ENCODE data around the gene ARL15. TPM values are rescaled to one million over a fixed set of nuclear protein-coding genes. Genes with fewer than 3 reads are reported as not detected.

The ARL15 gene
- total and polyA plus RNA-seq, 2 donors (not counting 3 experiments of a cell fraction or from before 2014, with no cell fraction given) = 11.9 to 24.4 TPM

DNA sequence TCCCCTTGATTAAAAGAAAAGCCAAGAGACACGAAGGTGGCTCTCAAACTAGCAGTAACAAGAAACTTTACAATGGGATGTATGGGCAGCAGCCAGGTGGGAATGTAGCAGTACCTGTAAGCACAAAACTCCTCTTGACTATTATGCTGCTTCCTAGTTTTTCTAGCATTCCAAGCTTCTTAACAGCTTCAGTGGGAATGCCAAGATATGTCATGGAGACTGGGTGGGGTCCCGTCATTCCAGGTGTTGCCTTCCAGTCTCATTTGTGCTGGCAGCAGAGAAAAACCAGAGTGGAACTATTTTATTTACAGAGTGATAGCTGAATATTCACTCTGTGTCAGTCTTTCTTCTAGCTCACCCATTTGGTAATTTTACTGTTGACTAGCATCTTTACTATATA lies 236.6 kb downstream of the ARL15 start:
- H3K36me3 ChIP-seq (ENCODE audit: control insufficient read depth in 2 of 2, extremely low read depth in 1 of 2, insufficient read depth in 2 of 2, low read length in 2 of 2) = no peaks in the 10 kb centered on the region
- no peaks in the 10 kb centered on the region for H3K4me1 ChIP-seq (ENCODE audit: control insufficient read depth, extremely low read depth, insufficient read depth, low read length)
- no peaks in the 10 kb centered on the region for H3K9me1 ChIP-seq (replicated peaks; ENCODE audit: control insufficient read depth, extremely low read depth, insufficient read depth, low read length)
- intact Hi-C loops (cut with micrococcal nuclease) (no loop called here), dilution Hi-C loops (cut with MboI; ENCODE audit: extremely low pct_ligation_motif_present, low sequenced_read_pairs) (no loop called here)
- H4K20me1 ChIP-seq (replicated peaks; ENCODE audit: control insufficient read depth, extremely low read depth, insufficient read depth, low read length) = no peaks in the 10 kb centered on the region
- CTCF ChIA-PET = interaction anchor here (0.7 kb wide), 1 partner anchor 609 kb away, joined by 3 read pairs; no protein-coding TSS in a partner anchor
- H3K4me2 ChIP-seq (ENCODE audit: insufficient read depth, low read length) = no peak overlapping the region
- H3K79me2 ChIP-seq (ENCODE audit: control insufficient read depth, insufficient read depth, low read length) = no peaks in the 10 kb centered on the region
- no peak for TF ChIP-seq GATA2 (IDR thresholded peaks at IDR 0.05; ENCODE audit: insufficient read depth, insufficient read length, low read depth, low read length)
- TF ChIP-seq, protein P1, sequence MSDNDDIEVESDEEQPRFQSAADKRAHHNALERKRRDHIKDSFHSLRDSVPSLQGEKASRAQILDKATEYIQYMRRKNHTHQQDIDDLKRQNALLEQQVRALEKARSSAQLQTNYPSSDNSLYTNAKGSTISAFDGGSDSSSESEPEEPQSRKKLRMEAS (IDR thresholded peaks at IDR 0.05; ENCODE audit: insufficient read depth, insufficient read length) = no peak
- H3K9ac ChIP-seq (replicated peaks; ENCODE audit: extremely low read depth, insufficient read depth, low read length) = no peak overlapping the region
- H2AFZ ChIP-seq (ENCODE audit: low read depth, low read length) = no peak overlapping the region
- BruUV-seq (replicated peaks) = no TSS peak
- no peak overlapping the region for H3K4me3 ChIP-seq (replicated peaks in 1 of 3; ENCODE audit: insufficient read depth in 1 of 3, low read depth in 1 of 3, low read length in 3 of 3)
- FAIRE-seq (no peak), DNase-seq (ENCODE audit: low read depth, low spot score) (no peak)
- no peak overlapping the region for H3K27ac ChIP-seq (ENCODE audit: insufficient read depth, low read depth, low read length)
- H3K27me3 ChIP-seq (ENCODE audit: control insufficient read depth in 2 of 2, insufficient read depth in 2 of 2, low read length in 2 of 2) = no peaks in the 10 kb centered on the region
- no peaks in the 10 kb centered on the region for H3K9me3 ChIP-seq (replicated peaks; ENCODE audit: control insufficient read depth, insufficient read depth, low read length)
- POLR2A ChIA-PET = no interaction called here

DNA sequence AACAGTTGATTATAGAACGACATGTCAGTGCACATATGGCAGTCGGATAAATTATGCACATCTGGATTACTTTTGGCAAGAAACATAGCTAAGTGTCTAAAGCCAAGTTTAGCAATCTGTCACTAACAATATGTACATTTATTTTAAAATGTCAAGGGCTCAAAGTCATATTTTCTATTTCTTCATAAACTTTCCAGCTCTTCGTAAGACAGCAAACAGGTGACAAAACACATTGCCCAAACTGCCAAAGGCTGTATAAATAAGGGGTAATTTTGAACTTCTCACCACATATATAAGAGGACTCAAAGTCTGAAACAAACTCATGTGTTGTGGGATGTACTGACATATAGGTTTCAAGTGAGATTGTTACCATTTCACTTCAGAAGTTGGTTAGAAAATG lies 237.2 kb downstream of the ARL15 start:
- Histone ChIP-seq H3K4me2 (ENCODE audit: insufficient read depth, low read length) (no peak overlapping the region), H3K9me3 (replicated peaks; ENCODE audit: control insufficient read depth, insufficient read depth, low read length) (no peaks in the 10 kb centered on the region), H3K27ac (ENCODE audit: insufficient read depth, low read depth, low read length) (no peak overlapping the region), H3K36me3 (ENCODE audit: control insufficient read depth in 2 of 2, extremely low read depth in 1 of 2, insufficient read depth in 2 of 2, low read length in 2 of 2) (no peaks in the 10 kb centered on the region), H4K20me1 (replicated peaks; ENCODE audit: control insufficient read depth, extremely low read depth, insufficient read depth, low read length) (no peaks in the 10 kb centered on the region), H3K9ac (replicated peaks; ENCODE audit: extremely low read depth, insufficient read depth, low read length) (no peak overlapping the region), H3K27me3 (ENCODE audit: control insufficient read depth in 2 of 2, insufficient read depth in 2 of 2, low read length in 2 of 2) (no peaks in the 10 kb centered on the region), H3K4me1 (ENCODE audit: control insufficient read depth, extremely low read depth, insufficient read depth, low read length) (no peaks in the 10 kb centered on the region), H3K4me3 (replicated peaks in 1 of 3; ENCODE audit: insufficient read depth in 1 of 3, low read depth in 1 of 3, low read length in 3 of 3) (no peak overlapping the region), H3K79me2 (ENCODE audit: control insufficient read depth, insufficient read depth, low read length) (no peaks in the 10 kb centered on the region), H3K9me1 (replicated peaks; ENCODE audit: control insufficient read depth, extremely low read depth, insufficient read depth, low read length) (peaks cover 1% of the 10 kb centered on the region), H2AFZ (ENCODE audit: low read depth, low read length) (no peak overlapping the region)
- DNase-seq (ENCODE audit: low read depth, low spot score) = no peak
- FAIRE-seq = no peak
- intact Hi-C loops (cut with micrococcal nuclease) (no loop called here), dilution Hi-C loops (cut with MboI; ENCODE audit: extremely low pct_ligation_motif_present, low sequenced_read_pairs) (no loop called here)
- BruUV-seq (replicated peaks) = no TSS peak
- ChIA-PET CTCF (no interaction called here), POLR2A (no interaction called here)
- TF ChIP-seq JUN (IDR thresholded peaks at IDR 0.05; ENCODE audit: borderline replicate concordance, insufficient read depth, insufficient read length, low read depth) (no peak), FOS (IDR thresholded peaks at IDR 0.05; ENCODE audit: borderline replicate concordance, insufficient read depth, low read length) (no peak), MYC (IDR thresholded peaks at IDR 0.05; ENCODE audit: low read depth, low read length) (no peak), POLR2A (IDR thresholded peaks at IDR 0.05; ENCODE audit: low read depth, low read length) (no peak), POLR2AphosphoS5 (IDR thresholded peaks at IDR 0.05; ENCODE audit: insufficient read depth, low read depth, low read length) (no peak), GATA2 (IDR thresholded peaks at IDR 0.05; ENCODE audit: insufficient read depth, insufficient read length, low read depth, low read length) (no peak), EZH2 (IDR thresholded peaks at IDR 0.05; ENCODE audit: borderline replicate concordance, low read depth, low read length, severe bottlenecking) (no peak)
- TF ChIP-seq, protein P2, sequence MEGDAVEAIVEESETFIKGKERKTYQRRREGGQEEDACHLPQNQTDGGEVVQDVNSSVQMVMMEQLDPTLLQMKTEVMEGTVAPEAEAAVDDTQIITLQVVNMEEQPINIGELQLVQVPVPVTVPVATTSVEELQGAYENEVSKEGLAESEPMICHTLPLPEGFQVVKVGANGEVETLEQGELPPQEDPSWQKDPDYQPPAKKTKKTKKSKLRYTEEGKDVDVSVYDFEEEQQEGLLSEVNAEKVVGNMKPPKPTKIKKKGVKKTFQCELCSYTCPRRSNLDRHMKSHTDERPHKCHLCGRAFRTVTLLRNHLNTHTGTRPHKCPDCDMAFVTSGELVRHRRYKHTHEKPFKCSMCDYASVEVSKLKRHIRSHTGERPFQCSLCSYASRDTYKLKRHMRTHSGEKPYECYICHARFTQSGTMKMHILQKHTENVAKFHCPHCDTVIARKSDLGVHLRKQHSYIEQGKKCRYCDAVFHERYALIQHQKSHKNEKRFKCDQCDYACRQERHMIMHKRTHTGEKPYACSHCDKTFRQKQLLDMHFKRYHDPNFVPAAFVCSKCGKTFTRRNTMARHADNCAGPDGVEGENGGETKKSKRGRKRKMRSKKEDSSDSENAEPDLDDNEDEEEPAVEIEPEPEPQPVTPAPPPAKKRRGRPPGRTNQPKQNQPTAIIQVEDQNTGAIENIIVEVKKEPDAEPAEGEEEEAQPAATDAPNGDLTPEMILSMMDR (IDR thresholded peaks at IDR 0.05; ENCODE audit: extremely low read depth in 1 of 2, insufficient read depth in 1 of 2, low read depth in 1 of 2, low read length in 2 of 2) = no peak

Measured in endothelial cell of umbilical vein (primary cell).